Immature natural killer cell (primary cell): Measurements from ENCODE around the gene RILP. TPM values are rescaled to one million over a fixed set of nuclear protein-coding genes. Genes with fewer than 3 reads are reported as not detected.

Experiments
- polyA plus RNA-seq, 3 donors: library from polyadenylated mRNA; unstranded; fragments of 300-500 nt; fragmentation: Illumina TruSeq; gene quantifications; one replicate each; pipeline ENCODE4 v1.2.3, GENCODE V29; 2021

RILP gene
- polyA plus RNA-seq, 3 donors from 2014 or later: 5.0 to 12.7 (median 9.2) TPM

Other genes starting within 250 kb of the RILP start
- 10 to 100 TPM; 45.9 to 53.5 (median 48.4) TPM for gene YWHAE, start 249.6 kb downstream of the RILP start, polyA plus RNA-seq
- 10 to 100 TPM; 10.9 to 20.6 (median 11.1) TPM for gene CRK, start 193.6 kb downstream of the RILP start, polyA plus RNA-seq
- under 1 TPM in 2 of 3 donors, not detected in 1; 0.63 to 0.86 TPM for gene MYO1C, start 157.2 kb downstream of the RILP start, polyA plus RNA-seq
- gene INPP5K, start 133.3 kb downstream of the RILP start, polyA plus RNA-seq: 100 to 1,000 TPM; 113 to 161 (median 120) TPM
- 10 to 100 TPM; 33.6 to 41.5 (median 37.6) TPM for gene PITPNA, start 87.1 kb downstream of the RILP start, polyA plus RNA-seq
- 1 to 10 TPM; 3.6 to 8.3 (median 4.5) TPM for gene SLC43A2, start 21.0 kb downstream of the RILP start, polyA plus RNA-seq
- gene SCARF1, start 4.1 kb downstream of the RILP start, polyA plus RNA-seq: under 1 TPM; 0.12 to 0.95 (median 0.64) TPM
- gene PRPF8, start 35.0 kb upstream of the RILP start, polyA plus RNA-seq: 100 to 1,000 TPM in 1 of 3 donors, 10 to 100 TPM in 2; 57.0 to 198 (median 84.1) TPM
- gene TLCD2, start 60.5 kb upstream of the RILP start, polyA plus RNA-seq: under 1 TPM in 1 of 3 donors, not detected in 2; 0.04 TPM
- 10 to 100 TPM in 1 of 3 donors, 1 to 10 TPM in 2; 5.8 to 27.2 (median 6.4) TPM for gene WDR81, start 74.8 kb upstream of the RILP start, polyA plus RNA-seq
- gene SERPINF2, start 93.0 kb upstream of the RILP start, polyA plus RNA-seq: under 1 TPM in 1 of 3 donors, not detected in 2; 0.76 TPM
- gene SERPINF1, start 112.2 kb upstream of the RILP start, polyA plus RNA-seq: 1 to 10 TPM; 2.1 to 9.6 (median 3.3) TPM
- 10 to 100 TPM in 1 of 3 donors, 1 to 10 TPM in 2; 7.8 to 17.5 (median 8.2) TPM for gene SMYD4, start 180.0 kb upstream of the RILP start, polyA plus RNA-seq
- gene RPA1, start 180.1 kb upstream of the RILP start, polyA plus RNA-seq: 100 to 1,000 TPM in 1 of 3 donors, 10 to 100 TPM in 2; 82.6 to 102 (median 89.4) TPM